MM.1S (cell line): Measurements from ENCODE around the gene ANKRD27.

Experiments
- EZH2 ChIP-seq: fragments of 300-600 bp; sonication (generic); optimal IDR thresholded peaks from 2 replicates; pipeline ENCODE3; 2017; ENCODE audit warnings: low read depth, mild to moderate bottlenecking, antibody characterized with exemption, low read length, mixed read lengths
- EZH2phosphoT487 ChIP-seq: fragments of 300-600 bp; sonication (generic); IDR thresholded peaks from 2 replicates; pipeline ENCODE4 v1.6.1; 2018; ENCODE audit warnings: antibody characterized with exemption, low read length
- TF ChIP-seq, protein P1 (sequence below): fragments of 300-600 bp; sonication (generic); IDR thresholded peaks from 2 replicates; pipeline ENCODE4 v1.5.1; 2016; ENCODE audit warnings: antibody characterized with exemption, low read length, mixed read lengths

DNA sequence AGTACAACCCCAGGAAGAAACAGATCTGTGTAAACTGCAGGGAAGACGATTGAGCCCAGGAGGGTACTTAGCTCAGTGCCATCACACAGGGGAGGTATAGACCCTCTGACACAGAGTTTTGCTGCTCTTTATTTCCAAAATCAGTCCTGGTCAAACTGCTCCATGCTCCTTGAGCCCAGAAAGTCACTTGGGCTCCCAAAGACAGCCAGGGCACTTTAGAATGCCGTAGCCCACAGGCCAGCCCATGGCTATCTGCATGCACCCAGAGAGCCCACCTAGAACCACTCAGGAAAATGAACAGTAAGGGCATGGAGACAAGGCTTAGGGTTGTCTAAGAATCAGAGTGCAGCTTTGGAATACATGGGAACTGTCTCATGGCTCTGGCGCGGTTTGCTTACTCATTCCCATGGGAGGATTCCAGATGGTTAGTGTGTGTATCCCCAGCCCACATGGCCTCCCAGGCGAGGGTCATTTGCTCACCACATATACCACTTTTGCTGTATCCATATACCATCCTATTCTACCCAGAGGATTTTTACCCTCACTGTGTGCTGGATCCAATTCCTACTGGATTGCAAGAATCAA is 108.6 kb downstream of the ANKRD27 start:
- TF ChIP-seq, protein P1, sequence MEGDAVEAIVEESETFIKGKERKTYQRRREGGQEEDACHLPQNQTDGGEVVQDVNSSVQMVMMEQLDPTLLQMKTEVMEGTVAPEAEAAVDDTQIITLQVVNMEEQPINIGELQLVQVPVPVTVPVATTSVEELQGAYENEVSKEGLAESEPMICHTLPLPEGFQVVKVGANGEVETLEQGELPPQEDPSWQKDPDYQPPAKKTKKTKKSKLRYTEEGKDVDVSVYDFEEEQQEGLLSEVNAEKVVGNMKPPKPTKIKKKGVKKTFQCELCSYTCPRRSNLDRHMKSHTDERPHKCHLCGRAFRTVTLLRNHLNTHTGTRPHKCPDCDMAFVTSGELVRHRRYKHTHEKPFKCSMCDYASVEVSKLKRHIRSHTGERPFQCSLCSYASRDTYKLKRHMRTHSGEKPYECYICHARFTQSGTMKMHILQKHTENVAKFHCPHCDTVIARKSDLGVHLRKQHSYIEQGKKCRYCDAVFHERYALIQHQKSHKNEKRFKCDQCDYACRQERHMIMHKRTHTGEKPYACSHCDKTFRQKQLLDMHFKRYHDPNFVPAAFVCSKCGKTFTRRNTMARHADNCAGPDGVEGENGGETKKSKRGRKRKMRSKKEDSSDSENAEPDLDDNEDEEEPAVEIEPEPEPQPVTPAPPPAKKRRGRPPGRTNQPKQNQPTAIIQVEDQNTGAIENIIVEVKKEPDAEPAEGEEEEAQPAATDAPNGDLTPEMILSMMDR: no peak
- TF ChIP-seq EZH2: no peak
- TF ChIP-seq EZH2phosphoT487: no peak
